Type B pancreatic cell (in vitro differentiated cells): ENCODE data around the gene TMEM207. TPM values are rescaled to one million over a fixed set of nuclear protein-coding genes. Genes with fewer than 3 reads are reported as not detected.

Experiments used
- DNase-seq: peaks from one replicate; pipeline ENCODE4 v3.0.0; 2021; ENCODE audit warnings: mixed read lengths; ENCODE audit not compliant: unreplicated experiment; ENCODE audit errors: extremely low spot score
- H3K27ac Mint-ChIP-seq: 2 replicates; pipeline ENCODE4 v1.8.0; 2021; ENCODE audit warnings: mild to moderate bottlenecking, mixed read lengths
- H3K27me3 Mint-ChIP-seq: 2 replicates; pipeline ENCODE4 v1.8.0; 2021; ENCODE audit warnings: mixed read lengths
- H3K36me3 Mint-ChIP-seq: 2 replicates; pipeline ENCODE4 v1.8.0; 2021; ENCODE audit warnings: mixed read lengths
- H3K4me1 Mint-ChIP-seq: one replicate; pipeline ENCODE4 v1.8.0; 2021; ENCODE audit warnings: mixed read lengths; ENCODE audit not compliant: unreplicated experiment
- H3K4me3 Mint-ChIP-seq: 2 replicates; pipeline ENCODE4 v1.8.0; 2021; ENCODE audit warnings: mild to moderate bottlenecking, mixed read lengths
- H3K9me3 Mint-ChIP-seq: 2 replicates; pipeline ENCODE4 v1.8.0; 2021; ENCODE audit warnings: mixed read lengths
- CTCF ChIP-seq: fragments of 200-600 bp; sonication (generic); conservative IDR thresholded peaks from 2 replicates; pipeline ENCODE4 v1.5.0; 2021; ENCODE audit warnings: antibody characterized with exemption, mild to moderate bottlenecking
- total RNA-seq: library from RNA; stranded (reverse); gene quantifications from 2 replicates; pipeline ENCODE4 v1.2.1, GENCODE V29; 2021; ENCODE audit warnings: low replicate concordance

Gene TMEM207
- total RNA-seq, 1 donor from 2014 or later = not detected

GRCh38 chr3:190401963-190402362, 47.7 kb downstream of the TMEM207 start:
- no peak for DNase-seq
- TF ChIP-seq CTCF = no peak
- Mint-ChIP-seq H3K4me3 (no peak overlapping the region), H3K36me3 (no peaks in the 10 kb centered on the region), H3K4me1 (no peaks in the 10 kb centered on the region), H3K27ac (no peak overlapping the region), H3K9me3 (no peaks in the 10 kb centered on the region), H3K27me3 (no peaks in the 10 kb centered on the region)

- Mint-ChIP-seq H3K9me3 (no peaks in the 10 kb centered on the region), H3K36me3 (no peaks in the 10 kb centered on the region), H3K4me1 (no peaks in the 10 kb centered on the region), H3K27me3 (no peaks in the 10 kb centered on the region), H3K4me3 (no peak overlapping the region), H3K27ac (no peak overlapping the region)
- no peak for TF ChIP-seq CTCF
- no peak for DNase-seq
Observed at GRCh38 chr3:190399677-190400076, 50.0 kb downstream of the TMEM207 start.

- H3K4me3 Mint-ChIP-seq = no peak overlapping the region
- DNase-seq = no peak
- H3K27ac Mint-ChIP-seq = no peak overlapping the region
Observed at GRCh38 chr3:190397889-190398288, 51.8 kb downstream of the TMEM207 start.

GRCh38 chr3:190396001-190396400, 53.7 kb downstream of the TMEM207 start:
- Mint-ChIP-seq H3K27ac (no peak overlapping the region), H3K4me1 (no peaks in the 10 kb centered on the region), H3K36me3 (no peaks in the 10 kb centered on the region), H3K4me3 (no peak overlapping the region), H3K27me3 (no peaks in the 10 kb centered on the region), H3K9me3 (no peaks in the 10 kb centered on the region)
- TF ChIP-seq CTCF = no peak
- DNase-seq = no peak

More at GRCh38 chr3:190397889-190398288, 51.8 kb downstream of the TMEM207 start:
- no peaks in the 10 kb centered on the region for H3K36me3 Mint-ChIP-seq
- no peaks in the 10 kb centered on the region for H3K4me1 Mint-ChIP-seq
- TF ChIP-seq CTCF = no peak
- H3K9me3 Mint-ChIP-seq = no peaks in the 10 kb centered on the region
- no peaks in the 10 kb centered on the region for H3K27me3 Mint-ChIP-seq

- Mint-ChIP-seq H3K27ac (no peak overlapping the region), H3K27me3 (no peaks in the 10 kb centered on the region), H3K4me3 (no peak overlapping the region), H3K9me3 (no peaks in the 10 kb centered on the region), H3K4me1 (no peaks in the 10 kb centered on the region), H3K36me3 (no peaks in the 10 kb centered on the region)
- DNase-seq = no peak
- TF ChIP-seq CTCF = no peak
Observed at GRCh38 chr3:190388703-190389102, 61.0 kb downstream of the TMEM207 start.

GRCh38 chr3:190387578-190388213, 62.0 kb downstream of the TMEM207 start, which contains the start of gene CLDN16:
Gene CLDN16 (plus strand): TSS chr3:190388163. CDS start chr3:190388330, 167 bp downstream.
- Mint-ChIP-seq H3K36me3 (no peaks in the 10 kb centered on the region), H3K4me1 (no peaks in the 10 kb centered on the region), H3K27ac (no peak within 1 kb of the TSS), H3K4me3 (no peak within 1 kb of the TSS), H3K27me3 (no peaks in the 10 kb centered on the region), H3K9me3 (no peaks in the 10 kb centered on the region)
- DNase-seq = no peak
- no peak for TF ChIP-seq CTCF
